ENCODE measurements around the gene TBC1D24.
A peak's percentile ranks its signal among the peaks of the same experiment; 100 is the strongest.
"Not testable (repeated sequence)": the region's sequence is repeated elsewhere in the genome, so short reads cannot be mapped to it uniquely, and the experiment has no call there.

Gene TBC1D24
- total RNA-seq: 31.3 to 34.7 reads per million in 2 experiments

DNA sequence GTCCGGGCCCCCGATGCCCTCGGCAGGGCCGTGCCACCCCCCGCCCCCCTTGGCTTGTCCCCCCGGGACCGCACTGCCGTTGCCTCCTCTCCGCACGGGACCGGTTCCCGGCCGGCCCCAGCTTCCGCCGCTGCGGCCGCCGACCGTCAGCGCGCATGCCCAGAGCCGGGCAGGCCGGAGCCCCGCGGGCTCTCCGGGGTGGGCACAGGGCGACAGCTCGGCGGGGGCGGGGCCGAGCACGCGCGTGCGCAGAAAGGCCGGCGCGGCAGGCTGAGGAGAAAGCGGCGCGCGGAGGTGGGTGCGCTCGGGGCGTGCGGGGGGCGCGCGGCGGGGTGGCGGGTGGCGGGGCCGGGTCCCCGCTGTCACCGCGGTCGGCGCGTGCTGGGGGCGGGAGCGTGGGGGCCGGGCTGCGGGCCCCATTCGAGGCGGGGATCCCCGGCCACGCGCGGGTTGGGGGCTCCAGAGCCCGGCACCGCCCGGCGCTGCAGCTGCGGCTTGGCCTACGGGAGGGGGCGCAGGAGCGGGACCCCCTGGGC lies at the start of gene TBC1D24:
Gene TBC1D24, plus strand, starts transcription at position 251 of the 536 bp plus-strand sequence. CDS start 21,022 bp downstream, outside the sequence.
- DNase-seq (ENCODE audit: low read depth): peak; percentile 53

DNA sequence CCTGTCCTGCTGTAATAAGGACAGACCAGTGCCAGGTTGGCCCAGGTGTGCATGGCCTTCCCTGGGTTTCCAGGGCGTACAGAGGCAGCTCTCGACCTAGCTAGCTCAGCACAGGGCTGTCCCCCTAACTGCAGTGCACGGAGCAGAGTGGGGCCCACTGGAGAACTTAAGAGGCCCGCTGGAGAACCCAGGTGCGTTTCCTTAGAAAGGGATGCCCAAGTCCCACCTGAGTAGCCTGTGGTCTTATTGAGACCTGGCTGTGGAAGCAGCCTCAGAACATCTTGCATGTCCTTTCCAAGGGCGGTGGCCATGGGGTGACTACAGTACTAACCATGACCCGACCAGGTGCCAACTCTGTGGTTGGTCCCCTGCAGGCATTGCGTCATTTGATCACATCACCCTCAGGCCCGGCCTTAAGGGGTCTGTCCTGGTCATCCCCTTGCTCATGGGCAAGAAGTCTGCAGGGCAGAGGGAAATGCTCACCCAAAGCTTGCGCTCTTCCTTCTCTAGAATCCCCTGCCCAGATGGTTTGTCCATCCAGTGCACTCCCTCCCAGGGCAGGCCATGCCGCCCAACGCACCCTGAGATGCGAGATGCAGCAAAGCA lies 49.0 kb upstream of the TBC1D24 start:
- no peak for DNase-seq (ENCODE audit: low read depth)

GRCh38 chr16:2426941-2427361 lies 48.0 kb upstream of the TBC1D24 start:
- no peak for DNase-seq (ENCODE audit: low read depth)

GRCh38 chr16:2427526-2427925 lies 47.4 kb upstream of the TBC1D24 start:
- DNase-seq (ENCODE audit: low read depth): no peak

- no peak for DNase-seq (ENCODE audit: low read depth)
Observed at GRCh38 chr16:2428051-2428783, 46.7 kb upstream of the TBC1D24 start.

DNA sequence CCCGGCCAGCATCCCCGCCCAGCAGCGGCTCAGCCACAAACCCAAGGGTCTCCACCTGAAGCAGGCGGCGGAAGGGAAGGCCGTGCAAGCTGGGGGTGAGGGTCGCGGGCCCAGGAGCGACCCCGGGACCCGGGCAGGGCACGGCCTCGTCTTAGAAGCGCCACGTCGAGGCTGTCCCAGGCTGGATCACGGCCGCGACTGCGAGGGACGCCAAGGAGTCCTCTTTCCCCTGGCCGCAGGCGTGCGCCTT lies 46.2 kb upstream of the TBC1D24 start:
- DNase-seq (ENCODE audit: low read depth): no peak

- DNase-seq (ENCODE audit: low read depth): peak; percentile 97
Observed at GRCh38 chr16:2429034-2429770, 45.7 kb upstream of the TBC1D24 start, which contains the start of gene CCNF. TSS of gene CCNF (plus strand) at chr16:2429447. CDS start at chr16:2429482, 35 bp downstream.

DNA sequence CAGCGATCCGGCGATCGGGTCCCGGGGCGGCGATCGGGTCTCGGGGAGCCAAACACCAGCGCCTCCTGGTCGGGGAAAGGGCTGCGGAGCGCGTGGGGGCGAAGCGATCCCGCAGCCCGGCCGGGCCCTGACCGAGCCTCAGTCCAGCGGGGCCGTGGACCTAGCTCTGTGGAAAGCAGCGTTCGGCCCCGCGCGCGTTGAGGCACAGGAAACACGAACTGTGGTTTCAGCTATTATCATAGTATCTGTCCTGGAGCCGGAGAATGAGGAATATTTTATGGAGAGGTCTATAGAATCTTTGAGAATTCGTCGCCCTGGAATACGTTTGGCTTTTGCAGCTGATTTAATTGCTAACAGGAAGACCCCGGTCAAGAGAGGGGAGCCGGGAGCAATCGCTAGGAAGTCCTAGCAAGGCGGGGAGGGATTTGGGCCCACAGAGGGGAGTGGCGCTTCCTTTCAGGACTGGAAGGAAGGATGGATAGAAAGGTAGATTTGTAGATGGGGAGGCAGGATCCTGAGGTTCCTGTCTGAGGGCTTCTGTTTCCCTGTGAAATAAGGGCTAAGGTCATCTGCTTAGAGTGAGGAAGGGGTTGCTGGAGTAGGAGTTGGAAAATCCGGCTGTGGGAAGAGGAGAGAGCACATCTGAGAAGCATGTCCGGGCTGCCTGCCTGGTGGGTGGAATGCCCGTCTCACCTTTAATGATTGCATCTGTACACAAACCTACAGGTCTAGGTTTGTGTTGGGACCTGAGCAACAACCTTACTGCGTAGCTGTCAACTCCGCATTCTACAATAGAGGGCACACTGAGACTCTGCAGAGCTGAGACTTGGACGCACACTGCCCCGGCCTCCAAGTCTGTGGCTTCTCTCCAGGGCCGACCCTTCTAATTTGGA lies 44.9 kb upstream of the TBC1D24 start:
- no peak for DNase-seq (ENCODE audit: low read depth)

- DNase-seq (ENCODE audit: low read depth): no peak
Observed at GRCh38 chr16:2432286-2432685, 42.6 kb upstream of the TBC1D24 start.

GRCh38 chr16:2432801-2433505 lies 42.0 kb upstream of the TBC1D24 start:
- no peak for DNase-seq (ENCODE audit: low read depth)

- not testable (repeated sequence) for DNase-seq (ENCODE audit: low read depth)
Observed at GRCh38 chr16:2435236-2435635, 39.7 kb upstream of the TBC1D24 start.

DNA sequence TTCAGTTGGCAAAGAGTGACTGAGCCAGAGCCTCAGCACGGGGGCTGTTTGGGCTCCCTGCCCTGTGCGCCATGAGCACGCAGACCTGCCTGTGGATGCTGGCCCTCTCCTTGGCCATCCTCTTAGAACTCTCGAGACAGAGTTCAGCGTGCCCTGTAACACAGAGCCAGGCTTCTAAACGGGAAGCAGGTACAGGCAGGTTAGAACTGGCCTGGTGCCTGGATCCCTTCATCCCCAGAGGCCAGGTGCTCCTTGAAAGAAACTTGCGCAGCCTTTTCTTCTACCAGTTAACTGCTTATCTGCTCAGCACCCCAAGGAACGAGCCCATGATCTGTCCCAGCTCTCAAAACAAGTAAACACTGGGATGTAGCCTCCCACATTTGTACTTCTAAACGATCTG lies 38.8 kb upstream of the TBC1D24 start:
- DNase-seq (ENCODE audit: low read depth): no peak

- no peak for DNase-seq (ENCODE audit: low read depth)
Observed at GRCh38 chr16:2437032-2437790, 37.7 kb upstream of the TBC1D24 start.

- no peak for DNase-seq (ENCODE audit: low read depth)
Observed at GRCh38 chr16:2438121-2438520, 36.8 kb upstream of the TBC1D24 start.

DNA sequence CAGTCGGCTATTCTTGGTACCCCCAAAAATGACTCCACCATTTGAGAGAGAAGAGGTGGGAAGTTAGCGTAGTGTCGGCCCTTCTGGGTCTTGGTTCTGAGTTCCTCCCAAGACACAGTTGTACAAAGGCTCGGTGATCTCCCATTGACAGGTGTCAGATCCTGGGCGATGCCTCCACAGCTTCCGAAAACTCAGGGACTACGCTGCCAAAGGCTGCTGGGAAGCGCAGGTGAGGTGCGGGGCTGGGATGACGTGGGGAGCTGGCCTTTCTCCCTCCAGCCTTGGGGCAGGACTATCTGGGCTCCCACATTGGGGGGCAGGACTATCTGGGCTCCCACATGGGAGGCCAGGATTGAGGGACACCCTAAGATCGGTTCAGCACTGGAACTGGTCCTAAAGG lies 35.3 kb upstream of the TBC1D24 start:
- DNase-seq (ENCODE audit: low read depth): no peak

DNA sequence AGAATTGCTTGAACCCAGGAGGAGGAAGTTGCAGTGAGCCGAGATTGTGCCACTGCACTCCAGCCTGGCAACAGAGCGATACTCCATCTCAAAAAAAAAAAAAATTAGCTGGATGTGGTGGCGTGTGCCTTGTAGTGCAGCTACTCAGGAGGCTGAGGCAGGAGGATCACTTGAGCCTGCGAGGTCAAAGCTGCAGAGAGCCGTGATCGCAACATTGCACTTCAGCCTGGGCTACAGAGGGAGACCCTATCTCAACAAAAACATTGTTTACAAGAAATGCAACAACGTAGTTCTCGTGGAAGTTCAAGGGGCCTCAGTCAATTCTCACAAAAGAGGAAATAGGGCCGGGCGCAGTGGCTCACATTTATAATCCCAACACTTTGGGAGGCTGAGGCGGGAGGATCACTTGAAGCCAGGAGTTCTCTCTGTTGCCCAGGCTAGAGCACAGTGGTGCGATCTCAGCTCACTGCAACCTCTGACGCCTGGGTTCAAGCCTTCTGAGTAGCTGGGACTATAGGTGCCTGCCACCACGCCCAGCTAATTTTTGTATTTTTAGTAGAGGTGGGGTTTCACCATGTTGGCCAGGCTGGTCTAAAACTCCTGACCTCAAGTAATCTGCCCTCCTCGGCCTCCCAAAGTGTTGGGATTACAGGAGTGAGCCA lies 33.7 kb upstream of the TBC1D24 start:
- not testable (repeated sequence) for DNase-seq (ENCODE audit: low read depth)

DNA sequence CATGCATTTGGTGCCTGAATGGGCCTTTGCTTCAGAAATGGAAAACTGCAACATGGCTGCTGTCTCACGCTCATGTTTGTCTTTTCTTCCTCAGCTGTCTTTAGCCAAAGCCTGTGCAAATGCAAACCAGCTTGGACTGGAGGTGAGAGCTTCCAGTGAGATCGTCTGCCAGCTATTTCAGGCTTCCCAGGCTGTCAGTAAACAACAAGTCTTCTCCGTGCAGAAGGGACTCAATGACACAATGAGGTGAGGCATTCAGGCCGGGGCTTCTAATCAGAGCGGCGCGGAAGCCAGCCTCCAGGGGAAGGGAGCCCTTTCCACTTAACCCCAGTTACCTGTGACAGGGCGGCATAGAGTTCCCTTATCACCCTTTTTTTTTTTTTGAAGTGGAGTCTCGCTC lies 31.4 kb upstream of the TBC1D24 start:
- no peak for DNase-seq (ENCODE audit: low read depth)

DNA sequence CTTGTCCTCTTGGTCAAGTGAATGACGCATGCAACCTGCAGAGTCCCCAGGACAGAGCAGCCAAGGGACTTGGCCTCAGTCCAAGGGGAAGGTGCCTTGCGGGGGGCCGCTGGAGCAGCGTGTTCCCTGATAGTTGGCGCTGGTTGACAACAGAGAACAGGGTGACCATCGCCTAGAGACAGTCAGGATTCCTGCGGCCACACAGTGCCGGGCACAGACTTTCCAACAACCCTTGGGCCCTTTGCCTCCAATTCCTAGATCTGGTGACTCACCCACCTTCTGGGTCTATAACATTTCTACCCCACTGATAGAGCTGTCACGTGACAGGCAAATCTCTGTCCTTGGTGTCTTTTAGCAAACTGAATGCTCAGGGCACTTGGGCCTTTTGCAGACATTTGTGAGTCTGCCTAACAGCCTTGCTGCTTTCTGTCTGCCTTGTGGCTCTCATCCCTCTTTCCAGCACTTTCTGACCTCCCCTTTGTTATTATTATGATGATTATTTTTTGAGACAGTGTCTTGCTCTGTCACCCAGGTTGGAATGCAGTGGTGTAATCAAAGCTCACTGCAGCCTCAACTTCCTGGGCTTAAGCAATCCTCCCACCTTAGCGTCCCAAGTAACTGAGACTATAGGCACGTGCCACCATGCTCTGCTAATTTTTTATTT lies 26.9 kb upstream of the TBC1D24 start:
- DNase-seq (ENCODE audit: low read depth): no peak

GRCh38 chr16:2449118-2449517 lies 25.8 kb upstream of the TBC1D24 start:
- no peak for DNase-seq (ENCODE audit: low read depth)
